ENCODE data around the gene SDK2. TPM values are rescaled to one million over a fixed set of nuclear protein-coding genes. Genes with fewer than 3 reads are reported as not detected.

Gene SDK2
- total and polyA plus RNA-seq, 11 donors = 0.84 to 4.0 (median 2.6) TPM

GRCh38 chr17:73494950-73495349 is 149.3 kb downstream of the SDK2 start:
- H3K36me3 ChIP-seq = no peaks in the 10 kb centered on the region
- H3K4me1 ChIP-seq = peaks cover 0 to 6% (median 0%) of the 10 kb centered on the region in 12 donors
- no peaks in the 10 kb centered on the region for H3K9me3 ChIP-seq
- DNase-seq (no peak), ATAC-seq (no peak)
- TF ChIP-seq, protein P1, sequence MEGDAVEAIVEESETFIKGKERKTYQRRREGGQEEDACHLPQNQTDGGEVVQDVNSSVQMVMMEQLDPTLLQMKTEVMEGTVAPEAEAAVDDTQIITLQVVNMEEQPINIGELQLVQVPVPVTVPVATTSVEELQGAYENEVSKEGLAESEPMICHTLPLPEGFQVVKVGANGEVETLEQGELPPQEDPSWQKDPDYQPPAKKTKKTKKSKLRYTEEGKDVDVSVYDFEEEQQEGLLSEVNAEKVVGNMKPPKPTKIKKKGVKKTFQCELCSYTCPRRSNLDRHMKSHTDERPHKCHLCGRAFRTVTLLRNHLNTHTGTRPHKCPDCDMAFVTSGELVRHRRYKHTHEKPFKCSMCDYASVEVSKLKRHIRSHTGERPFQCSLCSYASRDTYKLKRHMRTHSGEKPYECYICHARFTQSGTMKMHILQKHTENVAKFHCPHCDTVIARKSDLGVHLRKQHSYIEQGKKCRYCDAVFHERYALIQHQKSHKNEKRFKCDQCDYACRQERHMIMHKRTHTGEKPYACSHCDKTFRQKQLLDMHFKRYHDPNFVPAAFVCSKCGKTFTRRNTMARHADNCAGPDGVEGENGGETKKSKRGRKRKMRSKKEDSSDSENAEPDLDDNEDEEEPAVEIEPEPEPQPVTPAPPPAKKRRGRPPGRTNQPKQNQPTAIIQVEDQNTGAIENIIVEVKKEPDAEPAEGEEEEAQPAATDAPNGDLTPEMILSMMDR (IDR thresholded peaks at IDR 0.05) = no peak
- TF ChIP-seq POLR2A (IDR thresholded peaks at IDR 0.05) = no peak
- no peak overlapping the region for H3K4me3 ChIP-seq
- intact Hi-C loops (cut with DNase I) = no loop called here
- H3K27me3 ChIP-seq = peaks cover 0 to 14% (median 0%) of the 10 kb centered on the region in 9 donors
- WGBS, 4 donors = 91 to 97% (median 95%) methylated on average over 5 of the region's 5 CpGs
- no peak overlapping the region for H3K27ac ChIP-seq

DNA sequence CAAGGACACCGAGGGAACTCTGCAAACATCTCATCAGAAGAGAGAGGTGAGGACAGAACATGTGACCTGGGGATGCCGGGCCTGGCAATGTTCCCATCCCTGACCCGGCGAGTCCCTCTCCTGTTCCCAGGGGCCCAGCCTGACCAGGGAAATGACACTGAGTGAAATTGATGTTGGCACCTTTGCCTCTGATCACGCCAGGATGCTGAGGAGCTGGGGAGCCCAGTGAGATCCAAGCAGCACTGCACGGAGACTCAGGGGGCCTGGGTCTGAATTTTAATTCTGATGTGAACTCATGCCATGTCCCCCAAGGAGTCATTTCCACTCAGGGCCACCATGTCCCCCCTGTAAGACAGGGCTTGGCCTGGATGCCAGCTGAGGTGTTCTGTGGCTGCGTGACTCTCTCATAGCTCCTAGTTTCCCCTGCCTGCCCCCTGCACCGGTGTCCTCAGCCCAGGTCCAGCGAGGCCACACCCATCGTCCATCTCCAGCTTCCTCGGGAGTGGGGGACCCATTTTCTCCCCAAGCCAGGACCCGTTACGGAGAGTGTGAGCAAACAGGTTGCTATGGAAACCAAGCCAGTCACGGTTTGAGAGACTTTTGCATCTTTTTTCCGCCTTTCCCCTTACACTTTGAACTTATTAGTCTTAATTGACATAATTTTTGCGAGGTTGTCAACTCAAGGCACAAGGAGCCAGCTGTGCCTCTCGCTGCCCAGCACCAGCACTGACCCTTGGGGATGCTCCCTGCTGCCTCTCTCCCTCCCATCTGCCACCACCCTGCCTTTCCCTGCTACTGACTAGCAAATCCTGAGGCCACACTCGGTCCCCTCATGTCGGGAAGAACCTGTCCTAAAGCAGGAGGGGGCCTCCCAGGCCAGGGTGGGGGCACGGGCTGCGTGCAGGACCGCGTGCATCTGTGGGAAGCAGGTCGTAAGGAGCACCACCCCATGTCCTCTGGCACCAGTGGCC is 150.0 kb downstream of the SDK2 start:
- DNase-seq (no peak), ATAC-seq (no peak)
- Histone ChIP-seq H3K4me3 (no peak overlapping the region), H3K9me3 (no peaks in the 10 kb centered on the region), H3K36me3 (no peaks in the 10 kb centered on the region), H3K27me3 (peaks cover 0 to 14% (median 0%) of the 10 kb centered on the region in 9 donors), H3K27ac (no peak overlapping the region), H3K4me1 (peaks cover 0 to 6% (median 0%) of the 10 kb centered on the region in 12 donors)
- TF ChIP-seq, protein P1 (IDR thresholded peaks at IDR 0.05) = no peak
- TF ChIP-seq POLR2A (IDR thresholded peaks at IDR 0.05) = no peak
- intact Hi-C loops (cut with DNase I) = no loop called here
- WGBS, 4 donors = 65 to 77% (median 71%) methylated on average over 21 to 24 of the region's 24 CpGs

DNA sequence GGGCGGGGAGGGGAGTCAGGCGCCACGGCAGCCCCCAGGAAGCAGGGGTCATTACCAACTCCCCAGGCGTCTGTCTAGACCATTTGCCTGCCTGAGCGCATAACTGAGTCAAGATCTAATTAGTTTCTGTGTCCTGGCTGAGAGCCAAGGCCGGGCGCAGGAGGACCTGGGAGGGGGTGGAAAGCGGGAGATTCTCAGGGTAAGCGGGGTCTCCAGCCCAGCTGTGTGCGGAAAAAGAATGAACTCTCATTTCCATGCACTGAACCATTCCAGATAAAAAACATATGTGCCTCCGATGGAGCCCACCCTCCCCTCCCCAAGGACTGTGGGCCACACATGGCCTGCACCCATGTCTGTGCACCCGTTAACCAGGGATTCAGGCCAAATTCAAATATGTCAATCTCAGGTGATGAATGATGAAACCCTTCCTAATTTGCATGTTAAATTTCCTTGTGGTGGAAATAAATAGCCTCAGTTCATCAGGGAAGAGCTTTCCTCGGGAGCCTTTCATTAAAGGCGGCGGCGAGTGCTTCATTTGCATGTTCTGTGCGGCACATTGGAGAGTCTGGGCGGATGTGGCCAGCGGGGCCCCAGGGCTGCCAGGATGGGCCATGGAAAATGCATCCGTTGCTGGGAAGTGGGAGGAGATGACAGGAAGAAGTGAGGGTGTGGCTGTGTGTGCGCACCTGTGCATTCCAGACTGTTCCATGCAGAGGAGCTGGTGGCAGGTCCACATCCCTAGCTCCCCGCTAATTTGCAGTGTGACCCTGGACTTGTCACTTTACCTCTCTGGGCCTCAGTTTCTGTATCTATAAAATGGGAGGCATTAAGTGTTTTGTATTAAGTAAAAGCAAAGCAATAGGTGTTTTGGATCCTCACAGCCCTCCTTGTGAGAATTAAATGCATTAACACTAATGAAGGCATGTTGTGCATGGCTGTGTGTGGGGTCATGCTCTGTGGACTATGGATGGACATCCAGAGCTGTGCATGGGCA is 151.1 kb downstream of the SDK2 start:
- Histone ChIP-seq H3K4me3 (no peak overlapping the region), H3K4me1 (no peaks in the 10 kb centered on the region), H3K27ac (no peak overlapping the region), H3K9me3 (no peaks in the 10 kb centered on the region), H3K27me3 (peaks cover 0 to 14% (median 0%) of the 10 kb centered on the region in 9 donors), H3K36me3 (no peaks in the 10 kb centered on the region)
- no peak for ATAC-seq
- DNase-seq = no peak
- TF ChIP-seq POLR2A (IDR thresholded peaks at IDR 0.05) = no peak
- TF ChIP-seq, protein P1 (IDR thresholded peaks at IDR 0.05) = no peak
- WGBS, 4 donors = 51 to 63% (median 57%) methylated on average over 22 of the region's 22 CpGs
- intact Hi-C loops (cut with DNase I) = no loop called here
